Naive thymus-derived CD4-positive, alpha-beta T cell (primary cell): Measurements from ENCODE around the gene OAF. TPM values are rescaled to one million over a fixed set of nuclear protein-coding genes. Genes with fewer than 3 reads are reported as not detected.
A peak's percentile ranks its signal among the peaks of the same experiment; 100 is the strongest.

Source experiments
- ATAC-seq: fragments of 150-1000 bp; cut with Tn5 transposase; 2 replicates; pipeline ENCODE4 v1.10.0; 2021; ENCODE audit warnings: mild to moderate bottlenecking, moderate library complexity
- CTCF ChIA-PET: fragments of 350-600 bp; sonication (Branson Sonifier 250); formaldehyde crosslinking; loops from one replicate; lab custom pipeline; 2021; ENCODE audit warnings: antibody characterized with exemption; lab: Charles Lee
- POLR2A ChIA-PET: fragments of 350-600 bp; sonication (Branson Sonifier 250); formaldehyde crosslinking; loops from one replicate; lab custom pipeline; 2021; ENCODE audit warnings: antibody characterized with exemption, inconsistent platforms; lab: Charles Lee
- DNase-seq, 9 donors: peaks; one replicate each; pipeline versions ENCODE4 v3.0.0 to v3.0.0-alpha.2; 2020 to 2022; ENCODE audit warnings: mixed read lengths in 1 of 9
- H3K27ac ChIP-seq: one replicate; pipeline ENCODE4 v1.7.0; 2013; ENCODE audit warnings: mild to moderate bottlenecking, low read depth, low read length, moderate library complexity
- H3K27me3 ChIP-seq, 2 donors: one replicate each; pipeline ENCODE4 v1.7.0; 2013; ENCODE audit warnings: low read length in 2 of 2, mild to moderate bottlenecking in 2 of 2, moderate library complexity in 2 of 2; ENCODE audit not compliant: control insufficient read depth in 2 of 2, insufficient read depth in 2 of 2
- H3K36me3 ChIP-seq, 3 experiments: 1 replicate in 2 of 3; 2 replicates in 1 of 3; pipeline ENCODE4 v1.7.0; 2013; ENCODE audit warnings: low read length in 3 of 3, mild to moderate bottlenecking in 3 of 3, moderate library complexity in 1 of 3; ENCODE audit not compliant: insufficient read depth in 3 of 3, control insufficient read depth in 2 of 3
- H3K4me1 ChIP-seq, 2 donors: one replicate each; pipeline ENCODE4 v1.7.0; 2013; ENCODE audit warnings: low read length in 2 of 2, mild to moderate bottlenecking in 2 of 2, moderate library complexity in 1 of 2; ENCODE audit not compliant: control insufficient read depth in 2 of 2, insufficient read depth in 2 of 2
- H3K4me3 ChIP-seq: 2 replicates; pipeline ENCODE4 v1.7.0; 2013; ENCODE audit warnings: mild to moderate bottlenecking, low read length
- H3K9me3 ChIP-seq, 3 experiments: 1 replicate in 2 of 3; 2 replicates in 1 of 3; pipeline ENCODE4 v1.7.0; 2013; ENCODE audit warnings: low read length in 3 of 3; ENCODE audit not compliant: control insufficient read depth in 2 of 3
- H3K27ac Mint-ChIP-seq, 9 donors: one replicate each; pipeline ENCODE4 v1.8.0; 2020 to 2022; ENCODE audit warnings: mixed read lengths in 9 of 9, mild to moderate bottlenecking in 8 of 9, moderate library complexity in 5 of 9, inconsistent platforms in 2 of 9
- H3K27me3 Mint-ChIP-seq, 5 donors: one replicate each; pipeline ENCODE4 v1.8.0; 2021 to 2022; ENCODE audit warnings: mixed read lengths in 5 of 5, mild to moderate bottlenecking in 1 of 5
- H3K36me3 Mint-ChIP-seq, 5 donors: one replicate each; pipeline ENCODE4 v1.8.0; 2020 to 2022; ENCODE audit warnings: mixed read lengths in 5 of 5, mild to moderate bottlenecking in 3 of 5, inconsistent platforms in 1 of 5
- H3K4me1 Mint-ChIP-seq, 7 donors: one replicate each; pipeline ENCODE4 v1.8.0; 2020 to 2022; ENCODE audit warnings: mixed read lengths in 7 of 7, mild to moderate bottlenecking in 3 of 7, inconsistent platforms in 1 of 7
- H3K4me3 Mint-ChIP-seq, 10 donors: one replicate each; pipeline ENCODE4 v1.8.0; 2020 to 2022; ENCODE audit warnings: mild to moderate bottlenecking in 10 of 10, mixed read lengths in 10 of 10, moderate library complexity in 6 of 10, inconsistent platforms in 2 of 10
- H3K9me3 Mint-ChIP-seq, 11 donors: one replicate each; pipeline ENCODE4 v1.8.0; 2020 to 2022; ENCODE audit warnings: mixed read lengths in 11 of 11, mild to moderate bottlenecking in 4 of 11, inconsistent platforms in 1 of 11, moderate library complexity in 1 of 11
- intact Hi-C, 2 donors: fragments of 100-400 bp; cut with micrococcal nuclease; formaldehyde crosslinking; loops; one replicate each; pipeline ENCODE4 v1.15.1; 2023
- polyA plus RNA-seq, 2 donors: library from polyadenylated mRNA; unstranded; fragments of 300-500 nt; fragmentation: Illumina TruSeq; gene quantifications; one replicate each; pipeline ENCODE4 v1.2.3, GENCODE V29; 2021
- total RNA-seq, 6 experiments: library from RNA in 5 of 6; stranded (reverse) in 5 of 6; gene quantifications; 1 replicate in 5 of 6; 2 replicates in 1 of 6; pipeline ENCODE4 v1.2.3 and lab custom pipeline; 2021 to 2026

OAF gene
- total and polyA plus RNA-seq, 7 experiments from 2014 or later: 3.2 to 21.2 (median 4.6) TPM

DNA sequence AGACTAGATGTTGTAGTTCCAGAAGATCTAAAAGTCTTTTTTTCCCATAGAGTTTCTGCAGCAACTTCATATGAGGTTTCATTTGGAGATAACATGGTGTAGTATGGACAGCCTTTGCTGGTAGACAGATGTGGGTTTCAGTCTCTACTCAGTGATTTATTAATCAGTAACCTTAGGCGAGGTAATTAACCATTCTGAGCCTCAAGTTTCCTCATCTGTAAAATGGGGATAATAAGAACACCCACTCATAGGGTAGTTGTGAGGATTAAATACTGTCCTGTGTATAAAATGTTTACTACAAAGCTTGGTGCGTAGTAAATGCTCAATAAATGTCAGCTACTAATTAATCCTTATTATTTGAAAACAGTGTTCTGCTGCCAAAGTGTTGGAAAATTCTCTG lies 45.9 kb downstream of the OAF start:
- Histone ChIP-seq H3K4me1 (no peaks in the 10 kb centered on the region), H3K27me3 (no peaks in the 10 kb centered on the region), H3K4me3 (no peak overlapping the region), H3K9me3 (no peaks in the 10 kb centered on the region), H3K27ac (no peak overlapping the region), H3K36me3 (no peaks in the 10 kb centered on the region)
- intact Hi-C loops: no loop called here
- no peak for DNase-seq
- ChIA-PET POLR2A (no interaction called here), CTCF (no interaction called here)
- peaks cover 49 to 92% (median 64%) of the 10 kb centered on the region in 5 donors for H3K27me3 Mint-ChIP-seq
- no peak overlapping the region for H3K4me3 Mint-ChIP-seq
- peaks cover 0 to 5% (median 0%) of the 10 kb centered on the region in 7 donors for H3K4me1 Mint-ChIP-seq
- peaks cover 0 to 1% (median 0%) of the 10 kb centered on the region in 11 donors for H3K9me3 Mint-ChIP-seq
- no peak overlapping the region for H3K27ac Mint-ChIP-seq
- H3K36me3 Mint-ChIP-seq: no peaks in the 10 kb centered on the region
- no peak for ATAC-seq

DNA sequence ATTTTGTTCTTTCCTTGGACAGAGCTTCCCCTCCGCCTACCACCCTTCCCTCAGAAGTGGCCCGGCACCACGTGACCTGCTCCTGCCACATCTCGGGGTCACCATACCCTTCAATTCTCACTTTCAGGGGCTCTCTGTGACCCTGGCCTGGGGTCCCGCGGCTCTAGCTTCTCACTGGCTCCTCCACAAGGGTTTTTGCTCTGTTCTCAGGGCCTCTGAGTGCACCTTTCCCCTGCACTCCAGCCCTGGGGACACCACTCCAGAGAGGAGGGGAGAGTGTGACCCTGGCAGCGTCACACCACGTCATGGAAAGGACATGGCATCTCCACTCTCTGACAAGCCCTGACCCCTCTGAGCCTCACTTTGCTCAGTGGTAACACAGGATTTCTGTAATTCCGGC lies 46.5 kb downstream of the OAF start:
- no peaks in the 10 kb centered on the region for H3K27me3 ChIP-seq

DNA sequence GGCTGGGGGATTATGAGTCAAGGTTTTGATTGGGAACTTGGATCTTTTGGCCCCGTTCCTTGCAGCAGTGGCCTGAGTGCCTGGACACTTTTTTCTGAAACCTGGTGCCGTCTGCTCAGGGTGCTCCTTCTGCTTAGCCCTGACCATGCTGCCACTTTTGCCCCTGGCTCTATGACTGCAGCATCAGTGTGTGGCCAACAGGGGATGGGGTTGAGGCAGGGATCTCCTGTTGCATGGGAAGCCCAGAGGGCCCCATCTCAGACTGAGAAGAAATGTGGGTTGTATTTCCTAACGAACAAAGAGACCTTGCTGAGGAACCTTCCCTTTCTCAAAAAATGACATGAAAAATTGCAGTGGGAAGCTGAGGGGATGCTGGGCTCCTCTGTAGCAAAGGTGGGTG lies 47.8 kb downstream of the OAF start:
- CTCF ChIA-PET: no interaction called here
- Histone ChIP-seq H3K27me3 (no peaks in the 10 kb centered on the region), H3K9me3 (no peaks in the 10 kb centered on the region), H3K36me3 (no peaks in the 10 kb centered on the region), H3K27ac (no peak overlapping the region), H3K4me3 (no peak overlapping the region), H3K4me1 (no peaks in the 10 kb centered on the region)
- no peak overlapping the region for H3K27ac Mint-ChIP-seq
- H3K9me3 Mint-ChIP-seq: peaks cover 0 to 1% (median 0%) of the 10 kb centered on the region in 11 donors
- DNase-seq (no peak), ATAC-seq (no peak)
- H3K4me1 Mint-ChIP-seq: peaks cover 0 to 5% (median 0%) of the 10 kb centered on the region in 7 donors
- H3K36me3 Mint-ChIP-seq: no peaks in the 10 kb centered on the region
- intact Hi-C loops: no loop called here
- POLR2A ChIA-PET: no interaction called here
- peaks cover 48 to 83% (median 58%) of the 10 kb centered on the region in 5 donors for H3K27me3 Mint-ChIP-seq
- no peak overlapping the region for H3K4me3 Mint-ChIP-seq

More for the DNA sequence above, 46.5 kb downstream of the OAF start:
- ATAC-seq (no peak), DNase-seq (no peak)
- intact Hi-C loops: no loop called here
- Histone ChIP-seq H3K27ac (no peak overlapping the region), H3K9me3 (no peaks in the 10 kb centered on the region), H3K4me1 (no peaks in the 10 kb centered on the region), H3K4me3 (no peak overlapping the region), H3K36me3 (no peaks in the 10 kb centered on the region)
- peaks cover 49 to 88% (median 62%) of the 10 kb centered on the region in 5 donors for H3K27me3 Mint-ChIP-seq
- no peaks in the 10 kb centered on the region for H3K36me3 Mint-ChIP-seq
- H3K27ac Mint-ChIP-seq: peak overlapping the region in 1 of 9 donors; percentile 17
- peaks cover 0 to 1% (median 0%) of the 10 kb centered on the region in 11 donors for H3K9me3 Mint-ChIP-seq
- ChIA-PET CTCF (no interaction called here), POLR2A (no interaction called here)
- H3K4me1 Mint-ChIP-seq: peaks cover 0 to 5% (median 0%) of the 10 kb centered on the region in 7 donors
- no peak overlapping the region for H3K4me3 Mint-ChIP-seq

DNA sequence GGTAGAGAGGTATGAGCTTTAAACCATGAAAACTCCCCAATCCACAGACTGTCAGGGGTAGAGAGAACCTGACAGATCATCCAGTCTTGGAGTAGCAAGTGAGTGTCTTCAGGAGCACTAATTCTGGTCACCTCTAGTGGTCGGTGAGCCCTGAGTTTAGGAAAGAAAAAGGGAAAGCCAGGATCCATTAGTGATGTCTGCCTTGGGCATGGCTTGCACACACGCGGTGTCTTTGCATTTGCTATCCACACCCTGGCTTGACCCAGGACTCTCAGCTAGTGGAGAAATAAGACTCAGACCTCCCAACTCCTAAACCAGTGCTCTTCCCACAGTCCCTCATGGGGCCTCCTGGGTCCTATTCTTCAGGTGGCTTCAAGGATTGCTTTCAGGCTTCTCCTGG lies 48.4 kb downstream of the OAF start:
- Histone ChIP-seq H3K36me3 (no peaks in the 10 kb centered on the region), H3K27me3 (no peaks in the 10 kb centered on the region), H3K4me3 (no peak overlapping the region), H3K27ac (no peak overlapping the region), H3K9me3 (no peaks in the 10 kb centered on the region), H3K4me1 (no peaks in the 10 kb centered on the region)
- POLR2A ChIA-PET: no interaction called here
- Mint-ChIP-seq H3K36me3 (no peaks in the 10 kb centered on the region), H3K9me3 (peaks cover 0 to 1% (median 0%) of the 10 kb centered on the region in 11 donors), H3K4me1 (peaks cover 0 to 5% (median 0%) of the 10 kb centered on the region in 7 donors), H3K27me3 (peaks cover 42 to 83% (median 52%) of the 10 kb centered on the region in 5 donors), H3K27ac (no peak overlapping the region), H3K4me3 (no peak overlapping the region)
- intact Hi-C loops: no loop called here
- CTCF ChIA-PET: no interaction called here
- no peak for DNase-seq
- no peak for ATAC-seq

DNA sequence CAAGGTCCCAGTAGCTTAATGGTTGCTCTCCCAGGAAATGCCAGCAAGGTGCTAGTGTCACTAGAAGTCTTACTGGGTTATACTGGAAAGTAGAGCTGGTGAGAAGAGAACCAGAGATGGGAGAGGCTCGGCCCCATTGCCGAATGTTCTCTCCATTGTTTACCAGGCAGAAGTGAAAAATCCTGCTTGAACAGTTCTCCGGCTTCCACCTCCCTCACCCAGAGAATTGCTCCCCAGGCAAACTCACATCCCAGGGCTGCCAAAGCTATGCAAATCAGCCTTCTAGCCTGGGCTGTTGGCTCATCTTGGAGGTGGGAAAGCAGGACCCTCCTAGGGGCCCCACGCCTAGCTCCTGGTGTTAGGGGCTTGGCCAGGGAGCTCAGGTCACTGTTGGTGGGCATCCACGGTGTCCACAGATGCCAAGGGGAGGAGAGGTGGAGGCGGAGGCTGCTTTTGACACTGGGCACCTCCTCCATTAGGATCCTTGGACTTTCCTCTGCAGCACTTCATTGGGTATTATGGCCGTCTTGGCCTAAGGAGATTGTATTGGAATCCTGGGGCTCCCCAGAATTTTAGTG lies 49.2 kb downstream of the OAF start:
- Histone ChIP-seq H3K27me3 (no peaks in the 10 kb centered on the region), H3K4me1 (no peaks in the 10 kb centered on the region), H3K9me3 (no peaks in the 10 kb centered on the region), H3K4me3 (no peak overlapping the region), H3K36me3 (no peaks in the 10 kb centered on the region), H3K27ac (no peak overlapping the region)
- H3K36me3 Mint-ChIP-seq: no peaks in the 10 kb centered on the region
- ATAC-seq (no peak), DNase-seq (no peak)
- peaks cover 0 to 3% (median 0%) of the 10 kb centered on the region in 7 donors for H3K4me1 Mint-ChIP-seq
- H3K27me3 Mint-ChIP-seq: peaks cover 40 to 81% (median 45%) of the 10 kb centered on the region in 5 donors
- no peak overlapping the region for H3K4me3 Mint-ChIP-seq
- intact Hi-C loops: no loop called here
- no peak overlapping the region for H3K27ac Mint-ChIP-seq
- H3K9me3 Mint-ChIP-seq: peaks cover 0 to 1% (median 0%) of the 10 kb centered on the region in 11 donors
- CTCF ChIA-PET: no interaction called here
- POLR2A ChIA-PET: no interaction called here

DNA sequence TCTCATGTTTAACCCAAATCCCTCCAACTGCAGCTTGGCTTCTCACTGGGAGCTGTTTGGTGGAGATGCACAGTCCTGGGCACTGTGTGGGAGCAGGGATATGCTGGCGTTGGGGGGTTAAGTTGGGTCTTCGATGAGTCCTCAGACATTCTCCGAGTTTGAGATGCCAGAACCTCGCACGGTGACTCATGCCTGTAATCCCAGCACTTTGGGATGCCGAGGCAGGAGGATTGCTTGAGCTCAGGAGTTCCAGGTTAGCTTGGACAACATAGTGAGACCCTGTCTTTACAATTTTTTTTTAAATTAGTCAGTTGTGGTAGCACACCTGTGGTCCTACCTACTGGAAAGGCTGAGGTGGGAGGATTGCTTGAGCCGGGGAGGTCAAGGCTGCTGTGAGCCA lies 49.8 kb downstream of the OAF start:
- Mint-ChIP-seq H3K9me3 (peaks cover 0 to 1% (median 0%) of the 10 kb centered on the region in 11 donors), H3K4me1 (no peaks in the 10 kb centered on the region), H3K27me3 (peaks cover 36 to 79% (median 41%) of the 10 kb centered on the region in 5 donors), H3K4me3 (no peak overlapping the region), H3K36me3 (no peaks in the 10 kb centered on the region), H3K27ac (no peak overlapping the region)
- H3K27me3 ChIP-seq: no peaks in the 10 kb centered on the region
- intact Hi-C loops: no loop called here
- ATAC-seq (no peak), DNase-seq (no peak)
- H3K4me1 ChIP-seq: no peaks in the 10 kb centered on the region
- no peaks in the 10 kb centered on the region for H3K9me3 ChIP-seq
- no peak overlapping the region for H3K4me3 ChIP-seq
- no peak overlapping the region for H3K27ac ChIP-seq
- ChIA-PET POLR2A (no interaction called here), CTCF (interaction anchor here (0.6 kb wide), 1 partner anchor 50 kb away, joined by 3 read pairs; no protein-coding TSS in a partner anchor)
- H3K36me3 ChIP-seq: no peaks in the 10 kb centered on the region

DNA sequence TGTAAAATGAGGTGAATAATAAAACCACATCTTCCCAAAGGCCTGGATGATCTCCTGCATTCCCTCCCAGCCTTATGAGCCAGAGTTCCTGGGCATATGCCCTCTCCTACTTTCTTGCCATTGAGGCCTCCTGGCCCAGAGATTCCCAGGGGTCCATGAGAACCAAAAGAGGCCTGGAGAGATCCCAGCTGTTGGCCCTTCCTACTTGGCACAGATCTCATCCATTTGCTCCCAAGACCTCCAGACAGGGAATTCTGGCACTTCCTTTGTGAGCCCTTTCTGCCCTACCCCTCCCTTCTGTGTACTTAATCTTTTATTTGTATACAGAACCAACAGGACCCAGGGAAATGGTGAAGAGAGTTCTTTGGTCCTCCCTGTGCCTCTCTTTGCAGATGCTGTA lies 50.5 kb downstream of the OAF start:
- H3K27me3 Mint-ChIP-seq: peaks cover 36 to 79% (median 41%) of the 10 kb centered on the region in 5 donors
- ChIA-PET CTCF (interaction anchor here (0.6 to 0.8 kb wide), 2 partner anchors 12 to 51 kb away, joined by 3 to 4 read pairs; no protein-coding TSS in a partner anchor), POLR2A (no interaction called here)
- Histone ChIP-seq H3K27ac (no peak overlapping the region), H3K9me3 (no peaks in the 10 kb centered on the region), H3K36me3 (no peaks in the 10 kb centered on the region), H3K4me3 (no peak overlapping the region), H3K27me3 (no peaks in the 10 kb centered on the region), H3K4me1 (no peaks in the 10 kb centered on the region)
- H3K27ac Mint-ChIP-seq: no peak overlapping the region
- H3K4me3 Mint-ChIP-seq: no peak overlapping the region
- no peaks in the 10 kb centered on the region for H3K4me1 Mint-ChIP-seq
- no peaks in the 10 kb centered on the region for H3K36me3 Mint-ChIP-seq
- intact Hi-C loops: no loop called here
- H3K9me3 Mint-ChIP-seq: peaks cover 0 to 1% (median 0%) of the 10 kb centered on the region in 11 donors
- ATAC-seq: no peak
- DNase-seq: no peak
